ENCODE measurements around the gene CDS2. TPM values are rescaled to one million over a fixed set of nuclear protein-coding genes. Genes with fewer than 3 reads are reported as not detected.

The CDS2 gene
- total RNA-seq, 3 donors from 2014 or later (not counting 1 experiment from before 2014, with no cell fraction given): 45.6 to 54.7 (median 53.8) TPM

- no peaks in the 10 kb centered on the region for H3K9me3 ChIP-seq (ENCODE audit: control insufficient read depth, insufficient read depth, low read length)
- TF ChIP-seq CTCF (IDR thresholded peaks at IDR 0.05): no peak
- H3K4me1 Mint-ChIP-seq: no peaks in the 10 kb centered on the region
- no peak overlapping the region for H3K4me3 ChIP-seq (ENCODE audit: low read length)
- no peaks in the 10 kb centered on the region for H3K36me3 ChIP-seq (ENCODE audit: control insufficient read depth, insufficient read depth, low read length)
- intact Hi-C loops (cut with micrococcal nuclease): loop anchor here (10.0 kb wide), 1 partner anchor 60 kb away; no protein-coding TSS in a partner anchor
- ATAC-seq (no peak), DNase-seq (no peak)
- no peaks in the 10 kb centered on the region for H3K9me3 Mint-ChIP-seq
- no peaks in the 10 kb centered on the region for H3K4me1 ChIP-seq (ENCODE audit: control insufficient read depth, insufficient read depth, low read length)
- no peaks in the 10 kb centered on the region for H3K27me3 ChIP-seq (ENCODE audit: control insufficient read depth, insufficient read depth, low read length)
- H3K36me3 Mint-ChIP-seq: peaks cover under 1% of the 10 kb centered on the region
- H3K27me3 Mint-ChIP-seq (ENCODE audit: low read depth in 2 of 2): peaks cover 44 to 81% of the 10 kb centered on the region in 2 donors
- 80% methylated on average over 1 of the region's 1 CpG for WGBS (ENCODE audit: insufficient coverage)
- H3K4me3 Mint-ChIP-seq: no peak overlapping the region
- no peak overlapping the region for H3K27ac ChIP-seq (ENCODE audit: low read length)
- H3K27ac Mint-ChIP-seq: no peak overlapping the region
Observed at GRCh38 chr20:5234978-5235377, 108.2 kb downstream of the CDS2 start.

Other genes with a start within 250 kb of the CDS2 start
- 10 to 100 TPM; 21.8 to 31.5 (median 26.0) TPM for gene SLC23A2, start 125.5 kb upstream of the CDS2 start, total RNA-seq
- 10 to 100 TPM; 49.9 to 67.4 (median 59.9) TPM for gene TMEM230, start 13.9 kb upstream of the CDS2 start, total RNA-seq
- gene PCNA, start 7.0 kb upstream of the CDS2 start, total RNA-seq: 10 to 100 TPM; 41.5 to 50.6 (median 46.9) TPM
- gene PROKR2, start 189.9 kb downstream of the CDS2 start, total RNA-seq: not detected